HL-60 (cell line): ENCODE data around the gene HINT1.

Experiments
- DNase-seq, 2 experiments: peaks; one replicate each; pipeline ENCODE4 v3.0.0-alpha.2; 2010 to 2020; ENCODE audit warnings: low read depth in 1 of 2, low spot score in 1 of 2
- H3K27ac ChIP-seq: fragments of 250-450 bp; sonication (Bioruptor Pico); replicated peaks from 2 replicates; pipeline ENCODE4 v1.5.1; 2020; ENCODE audit warnings: mild to moderate bottlenecking, moderate library complexity
- H3K27me3 ChIP-seq: fragments of 250-450 bp; sonication (Bioruptor Pico); 2 replicates; pipeline ENCODE4 v1.5.1; 2021; ENCODE audit warnings: mild to moderate bottlenecking, moderate library complexity; ENCODE audit not compliant: insufficient read depth, poor library complexity, severe bottlenecking
- H3K4me3 ChIP-seq: replicated peaks from 2 replicates; pipeline ENCODE4 v1.5.1; 2011; ENCODE audit warnings: mild to moderate bottlenecking, control low read depth, low read length; ENCODE audit not compliant: insufficient read depth
- GABPA ChIP-seq: IDR thresholded peaks from 2 replicates; pipeline ENCODE4 v1.6.1; 2012; ENCODE audit warnings: low read depth
- POLR2AphosphoS5 ChIP-seq: IDR thresholded peaks from 2 replicates; pipeline ENCODE4 v1.6.1; 2012; ENCODE audit warnings: low read depth
- REST ChIP-seq: IDR thresholded peaks from 2 replicates; pipeline ENCODE4 v1.6.1; 2012; ENCODE audit warnings: low read depth; ENCODE audit not compliant: insufficient replicate concordance
- SPI1 ChIP-seq: IDR thresholded peaks from 2 replicates; pipeline ENCODE4 v1.6.1; 2012; ENCODE audit warnings: low read depth, mild to moderate bottlenecking, borderline replicate concordance
- TF ChIP-seq, protein P1 (sequence below): IDR thresholded peaks from one replicate; pipeline ENCODE4 v1.5.1; 2011; ENCODE audit warnings: low read length, control low read depth, inconsistent platforms; ENCODE audit not compliant: insufficient read depth

HINT1 gene

DNA sequence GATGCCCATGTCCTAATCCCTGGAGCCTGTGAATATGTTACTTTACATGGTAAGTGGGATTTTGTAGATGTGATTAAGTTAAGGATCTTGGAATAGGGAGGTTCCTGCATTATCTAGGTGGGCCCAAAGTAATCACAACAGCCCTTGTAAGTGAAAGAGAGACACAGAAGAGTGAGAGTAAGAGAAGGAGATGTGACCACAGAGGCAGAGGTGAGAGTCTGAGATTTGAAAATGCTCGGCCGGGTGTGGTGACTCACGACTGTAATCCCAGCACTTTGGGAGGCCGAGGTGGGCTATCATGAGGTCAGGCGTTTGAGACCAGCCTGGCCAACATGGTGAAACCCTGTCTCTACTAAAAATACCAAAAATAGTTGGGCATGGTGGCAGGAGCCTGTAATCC, 2.6 kb upstream of the HINT1 start:
- no peaks in the 10 kb centered on the region for H3K27me3 ChIP-seq
- TF ChIP-seq SPI1: no peak
- TF ChIP-seq REST: no peak
- TF ChIP-seq GABPA: no peak
- TF ChIP-seq, protein P1, sequence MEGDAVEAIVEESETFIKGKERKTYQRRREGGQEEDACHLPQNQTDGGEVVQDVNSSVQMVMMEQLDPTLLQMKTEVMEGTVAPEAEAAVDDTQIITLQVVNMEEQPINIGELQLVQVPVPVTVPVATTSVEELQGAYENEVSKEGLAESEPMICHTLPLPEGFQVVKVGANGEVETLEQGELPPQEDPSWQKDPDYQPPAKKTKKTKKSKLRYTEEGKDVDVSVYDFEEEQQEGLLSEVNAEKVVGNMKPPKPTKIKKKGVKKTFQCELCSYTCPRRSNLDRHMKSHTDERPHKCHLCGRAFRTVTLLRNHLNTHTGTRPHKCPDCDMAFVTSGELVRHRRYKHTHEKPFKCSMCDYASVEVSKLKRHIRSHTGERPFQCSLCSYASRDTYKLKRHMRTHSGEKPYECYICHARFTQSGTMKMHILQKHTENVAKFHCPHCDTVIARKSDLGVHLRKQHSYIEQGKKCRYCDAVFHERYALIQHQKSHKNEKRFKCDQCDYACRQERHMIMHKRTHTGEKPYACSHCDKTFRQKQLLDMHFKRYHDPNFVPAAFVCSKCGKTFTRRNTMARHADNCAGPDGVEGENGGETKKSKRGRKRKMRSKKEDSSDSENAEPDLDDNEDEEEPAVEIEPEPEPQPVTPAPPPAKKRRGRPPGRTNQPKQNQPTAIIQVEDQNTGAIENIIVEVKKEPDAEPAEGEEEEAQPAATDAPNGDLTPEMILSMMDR: no peak
- TF ChIP-seq POLR2AphosphoS5: no peak
- no peak for DNase-seq
- H3K27ac ChIP-seq: no peak overlapping the region
- H3K4me3 ChIP-seq: no peak overlapping the region

DNA sequence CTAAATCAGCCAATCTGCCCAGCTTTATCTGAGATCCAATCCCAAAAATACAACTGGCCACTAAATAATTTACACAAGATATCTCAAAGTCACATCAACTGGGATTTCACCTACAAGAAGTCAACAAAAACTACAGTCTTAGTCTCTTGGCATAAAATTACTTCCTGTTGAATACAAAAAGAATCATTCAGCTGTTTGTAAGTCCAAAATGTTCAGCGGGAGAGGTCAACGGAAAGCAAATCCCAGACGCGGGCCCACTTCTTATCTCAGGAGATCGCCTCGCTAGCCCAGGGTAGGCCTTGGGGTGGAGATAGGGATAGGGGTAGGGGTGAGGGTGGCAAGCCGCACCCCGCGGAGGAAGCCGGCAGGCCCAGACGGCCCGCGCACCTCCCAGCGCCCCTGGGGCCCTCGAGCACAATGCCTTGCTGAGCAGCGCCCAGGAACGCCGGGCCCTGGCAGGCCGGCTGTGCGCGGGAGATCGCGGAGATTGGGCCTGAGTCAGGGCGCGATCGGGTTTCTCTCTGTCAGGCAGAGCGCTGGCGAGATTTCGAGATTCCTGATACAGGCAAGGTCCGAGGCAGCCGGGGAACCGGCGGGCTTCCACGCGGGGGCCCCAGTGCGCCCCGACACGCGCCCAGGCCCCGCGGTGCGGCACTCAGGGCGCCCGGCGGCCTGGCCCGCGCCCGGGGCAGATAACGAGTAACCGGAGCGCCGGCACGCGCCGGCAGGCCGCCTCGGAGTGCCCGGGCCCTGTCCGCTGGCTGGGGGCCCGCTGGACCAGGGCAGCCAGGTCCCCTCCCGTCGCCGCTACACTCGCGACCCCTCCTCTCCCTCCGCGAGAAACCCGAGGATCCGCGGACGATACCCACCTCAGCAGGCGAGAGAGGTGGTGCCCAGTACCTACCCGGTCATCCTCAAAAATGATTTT, 601 bp downstream of the HINT1 start:
- TF ChIP-seq GABPA (no peak), SPI1 (no peak), REST (no peak), POLR2AphosphoS5 (no peak)
- TF ChIP-seq, protein P1: no peak
- DNase-seq: peak in 1 of 2 experiments; percentile 52
- H3K27ac ChIP-seq: peak overlapping the region; percentile 93
- peak overlapping the region; percentile 68 for H3K4me3 ChIP-seq
- H3K27me3 ChIP-seq: no peaks in the 10 kb centered on the region

- peak in 1 of 2 experiments; percentile 13 for DNase-seq
- Histone ChIP-seq H3K27ac (peak overlapping the region; percentile 93), H3K27me3 (no peaks in the 10 kb centered on the region), H3K4me3 (peak overlapping the region; percentile 68)
- TF ChIP-seq GABPA (no peak), REST (no peak), SPI1 (no peak), POLR2AphosphoS5 (no peak)
- TF ChIP-seq, protein P1: no peak
Observed at GRCh38 chr5:131163276-131164119, 1.6 kb downstream of the HINT1 start.
